ENCODE results near the gene USP9Y. TPM values are rescaled to one million over a fixed set of nuclear protein-coding genes. Genes with fewer than 3 reads are reported as not detected.

Gene USP9Y
- polyA plus RNA-seq, 1 donor (not counting 4 experiments of a cell fraction or from before 2014, with no cell fraction given), result not detected

DNA sequence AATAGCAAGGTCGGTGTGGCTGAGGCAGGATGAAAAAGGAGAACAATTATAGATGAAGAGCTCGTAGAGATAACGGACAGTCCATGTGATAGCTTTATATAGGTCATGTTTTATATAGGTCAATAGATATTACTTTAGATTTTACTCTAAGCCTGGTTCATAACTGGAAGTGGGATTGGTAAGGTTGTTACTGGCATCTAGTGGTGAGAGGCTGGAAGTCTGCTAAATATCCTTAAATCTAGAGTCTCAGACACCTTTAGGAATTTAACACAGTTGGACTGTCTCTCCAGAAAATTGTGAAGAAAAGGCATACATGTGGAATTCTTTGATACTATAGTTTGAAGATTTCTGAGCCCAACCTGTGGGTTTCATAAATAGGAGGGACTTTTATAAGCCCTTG, 108.0 kb downstream of the USP9Y start:
- no peak overlapping the region for H2AFZ ChIP-seq (ENCODE audit: control insufficient read depth, low read length)
- no peaks in the 10 kb centered on the region for H3K4me1 ChIP-seq (ENCODE audit: control insufficient read depth, extremely low read depth, insufficient read depth, low read length)
- TF ChIP-seq, protein P1, sequence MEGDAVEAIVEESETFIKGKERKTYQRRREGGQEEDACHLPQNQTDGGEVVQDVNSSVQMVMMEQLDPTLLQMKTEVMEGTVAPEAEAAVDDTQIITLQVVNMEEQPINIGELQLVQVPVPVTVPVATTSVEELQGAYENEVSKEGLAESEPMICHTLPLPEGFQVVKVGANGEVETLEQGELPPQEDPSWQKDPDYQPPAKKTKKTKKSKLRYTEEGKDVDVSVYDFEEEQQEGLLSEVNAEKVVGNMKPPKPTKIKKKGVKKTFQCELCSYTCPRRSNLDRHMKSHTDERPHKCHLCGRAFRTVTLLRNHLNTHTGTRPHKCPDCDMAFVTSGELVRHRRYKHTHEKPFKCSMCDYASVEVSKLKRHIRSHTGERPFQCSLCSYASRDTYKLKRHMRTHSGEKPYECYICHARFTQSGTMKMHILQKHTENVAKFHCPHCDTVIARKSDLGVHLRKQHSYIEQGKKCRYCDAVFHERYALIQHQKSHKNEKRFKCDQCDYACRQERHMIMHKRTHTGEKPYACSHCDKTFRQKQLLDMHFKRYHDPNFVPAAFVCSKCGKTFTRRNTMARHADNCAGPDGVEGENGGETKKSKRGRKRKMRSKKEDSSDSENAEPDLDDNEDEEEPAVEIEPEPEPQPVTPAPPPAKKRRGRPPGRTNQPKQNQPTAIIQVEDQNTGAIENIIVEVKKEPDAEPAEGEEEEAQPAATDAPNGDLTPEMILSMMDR (optimal IDR thresholded peaks at IDR 0.05 in 1 of 3, IDR thresholded peaks at IDR 0.05 in 1 of 3, conservative IDR thresholded peaks at IDR 0.05 in 1 of 3; ENCODE audit: extremely low read depth in 1 of 3, insufficient read depth in 2 of 3, low read length in 3 of 3), result no peak
- TF ChIP-seq EZH2 (IDR thresholded peaks at IDR 0.05; ENCODE audit: low read length), result no peak
- H3K4me3 ChIP-seq (ENCODE audit: control insufficient read depth in 2 of 3, extremely low read depth in 1 of 3, insufficient read depth in 2 of 3, low read depth in 1 of 3, low read length in 3 of 3), result no peak overlapping the region
- no peak overlapping the region for H3K9ac ChIP-seq (ENCODE audit: control insufficient read depth, extremely low read depth, insufficient read depth, low read length)
- no peak for FAIRE-seq
- dilution Hi-C loops (cut with MboI; ENCODE audit: extremely low pct_ligation_motif_present, low sequenced_read_pairs), result no loop called here
- no peaks in the 10 kb centered on the region for H3K27me3 ChIP-seq (ENCODE audit: control insufficient read depth, extremely low read depth, insufficient read depth, low read length)
- no peak overlapping the region for H3K4me2 ChIP-seq (ENCODE audit: control insufficient read depth, extremely low read depth, insufficient read depth, low read depth, low read length)
- no peaks in the 10 kb centered on the region for H3K9me3 ChIP-seq (ENCODE audit: control insufficient read depth, low read depth, low read length)
- no peaks in the 10 kb centered on the region for H3K36me3 ChIP-seq (ENCODE audit: control insufficient read depth in 2 of 2, extremely low read depth in 1 of 2, insufficient read depth in 2 of 2, low read length in 2 of 2)
- DNase-seq (ENCODE audit: low read depth, low spot score), result no peak
- H3K9me1 ChIP-seq (ENCODE audit: control insufficient read depth, extremely low read depth, insufficient read depth, low read length), result no peaks in the 10 kb centered on the region
- no peaks in the 10 kb centered on the region for H4K20me1 ChIP-seq (ENCODE audit: control insufficient read depth, extremely low read depth, insufficient read depth, low read length)
- H3K79me2 ChIP-seq (ENCODE audit: control insufficient read depth, insufficient read depth, low read length), result no peaks in the 10 kb centered on the region
- no peak overlapping the region for H3K27ac ChIP-seq (ENCODE audit: control insufficient read depth, insufficient read depth, low read length)

DNA sequence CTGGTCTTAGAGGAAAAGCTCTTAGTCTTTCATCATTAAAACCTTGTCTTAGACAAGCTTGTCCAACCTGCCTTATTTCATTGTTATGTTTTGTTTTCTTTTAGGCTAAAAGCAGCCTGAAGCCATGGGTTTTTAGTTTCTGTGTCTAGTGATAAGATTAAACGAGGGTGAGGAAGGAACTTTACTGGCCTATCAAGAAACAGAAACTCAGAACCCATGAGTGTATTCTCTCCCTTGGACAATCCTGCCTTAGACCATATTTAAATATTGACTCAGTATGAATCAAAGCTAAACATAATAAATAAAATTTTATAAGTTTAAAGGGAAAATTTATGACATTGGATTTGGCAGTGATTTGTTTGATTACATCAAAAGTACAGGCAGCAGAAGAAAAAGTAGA, 122.4 kb downstream of the USP9Y start:
- Histone ChIP-seq H3K9ac (ENCODE audit: control insufficient read depth, extremely low read depth, insufficient read depth, low read length) (no peak overlapping the region), H3K79me2 (ENCODE audit: control insufficient read depth, insufficient read depth, low read length) (no peaks in the 10 kb centered on the region), H3K36me3 (ENCODE audit: control insufficient read depth in 2 of 2, extremely low read depth in 1 of 2, insufficient read depth in 2 of 2, low read length in 2 of 2) (no peaks in the 10 kb centered on the region), H3K4me1 (ENCODE audit: control insufficient read depth, extremely low read depth, insufficient read depth, low read length) (no peaks in the 10 kb centered on the region), H3K4me2 (ENCODE audit: control insufficient read depth, extremely low read depth, insufficient read depth, low read depth, low read length) (no peak overlapping the region), H3K27ac (ENCODE audit: control insufficient read depth, insufficient read depth, low read length) (no peak overlapping the region), H3K4me3 (ENCODE audit: control insufficient read depth in 2 of 3, extremely low read depth in 1 of 3, insufficient read depth in 2 of 3, low read depth in 1 of 3, low read length in 3 of 3) (no peak overlapping the region), H4K20me1 (ENCODE audit: control insufficient read depth, extremely low read depth, insufficient read depth, low read length) (no peaks in the 10 kb centered on the region), H2AFZ (ENCODE audit: control insufficient read depth, low read length) (no peak overlapping the region), H3K9me3 (ENCODE audit: control insufficient read depth, low read depth, low read length) (no peaks in the 10 kb centered on the region), H3K9me1 (ENCODE audit: control insufficient read depth, extremely low read depth, insufficient read depth, low read length) (no peaks in the 10 kb centered on the region), H3K27me3 (ENCODE audit: control insufficient read depth, extremely low read depth, insufficient read depth, low read length) (no peaks in the 10 kb centered on the region)
- FAIRE-seq (no peak), DNase-seq (ENCODE audit: low read depth, low spot score) (no peak)
- TF ChIP-seq, protein P1 (optimal IDR thresholded peaks at IDR 0.05 in 1 of 3, IDR thresholded peaks at IDR 0.05 in 1 of 3, conservative IDR thresholded peaks at IDR 0.05 in 1 of 3; ENCODE audit: extremely low read depth in 1 of 3, insufficient read depth in 2 of 3, low read length in 3 of 3), result no peak
- TF ChIP-seq EZH2 (IDR thresholded peaks at IDR 0.05; ENCODE audit: low read length), result no peak
- dilution Hi-C loops (cut with MboI; ENCODE audit: extremely low pct_ligation_motif_present, low sequenced_read_pairs), result no loop called here
